Activated B cell treated with CpG ODN at 0.5 μM for 24 hours (primary cell): ENCODE measurements around the gene OTUD7B. TPM values are rescaled to one million over a fixed set of nuclear protein-coding genes. Genes with fewer than 3 reads are reported as not detected.

Experiments used
- ATAC-seq: fragments of 200-7000 bp; cut with Tn5 transposase; one replicate; pipeline ENCODE4 v1.10.0; 2021; ENCODE audit warnings: low read depth, mild to moderate bottlenecking, moderate library complexity
- CTCF ChIA-PET: fragments of 350-600 bp; sonication (Branson Sonifier 250); formaldehyde crosslinking; loops from one replicate; lab custom pipeline; 2021; ENCODE audit warnings: antibody characterized with exemption; lab: Charles Lee
- POLR2A ChIA-PET: fragments of 350-600 bp; sonication (Branson Sonifier 250); formaldehyde crosslinking; loops from one replicate; lab custom pipeline; 2021; ENCODE audit warnings: antibody characterized with exemption; lab: Charles Lee
- DNase-seq: peaks from one replicate; pipeline ENCODE4 v3.0.0; 2022
- H3K27ac Mint-ChIP-seq: one replicate; pipeline ENCODE4 v1.8.0; 2020; ENCODE audit warnings: mixed read lengths
- H3K27me3 Mint-ChIP-seq: one replicate; pipeline ENCODE4 v1.8.0; 2021; ENCODE audit warnings: mixed read lengths
- H3K36me3 Mint-ChIP-seq: one replicate; pipeline ENCODE4 v1.8.0; 2021; ENCODE audit warnings: low read depth, mixed read lengths
- H3K4me1 Mint-ChIP-seq: one replicate; pipeline ENCODE4 v1.8.0; 2021; ENCODE audit warnings: mixed read lengths
- H3K4me3 Mint-ChIP-seq: one replicate; pipeline ENCODE4 v1.8.0; 2020; ENCODE audit warnings: mild to moderate bottlenecking, mixed read lengths
- H3K9me3 Mint-ChIP-seq: one replicate; pipeline ENCODE4 v1.8.0; 2020; ENCODE audit warnings: mixed read lengths
- CTCF ChIP-seq: fragments of 200-600 bp; IDR thresholded peaks from one replicate; pipeline ENCODE4 v1.8.0; 2022; ENCODE audit warnings: antibody characterized with exemption, mild to moderate bottlenecking
- intact Hi-C: fragments of 100-400 bp; cut with micrococcal nuclease; formaldehyde crosslinking; loops from one replicate; pipeline ENCODE4 v1.15.1; 2024
- total RNA-seq: library from RNA; stranded (reverse); gene quantifications from 2 replicates; pipeline ENCODE4 v1.2.3, GENCODE V29; 2022

Gene OTUD7B
- total RNA-seq, 1 donor from 2014 or later = 4.3 TPM

DNA sequence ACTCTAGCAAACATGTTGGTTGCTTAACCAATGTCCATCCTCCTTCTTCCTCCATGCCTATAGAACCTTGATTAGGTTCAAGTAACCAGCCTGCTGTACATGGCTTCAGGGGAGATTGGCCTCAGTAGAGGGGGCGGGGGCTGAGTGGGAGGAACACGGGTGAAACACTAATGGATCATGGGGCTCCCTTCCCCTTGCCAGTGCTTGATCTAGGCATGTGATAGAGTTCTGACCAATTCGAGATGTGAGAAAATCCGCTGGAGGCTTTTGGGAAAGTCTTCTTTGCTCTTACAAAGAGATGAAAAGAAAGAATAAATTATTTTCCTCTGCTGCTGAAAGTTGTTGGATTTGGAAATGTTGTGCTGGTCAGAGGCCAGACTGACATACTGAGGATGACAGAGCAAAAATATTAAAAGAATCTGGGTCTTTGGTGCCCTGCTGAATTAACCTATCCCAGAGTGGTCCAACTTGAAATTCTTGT is 5.2 kb upstream of the OTUD7B start:
- DNase-seq (no peak), ATAC-seq (no peak)
- ChIA-PET POLR2A (no interaction called here), CTCF (no interaction called here)
- Mint-ChIP-seq H3K4me1 (peaks cover 11% of the 10 kb centered on the region), H3K9me3 (no peaks in the 10 kb centered on the region), H3K4me3 (no peak overlapping the region), H3K27me3 (peaks cover 33% of the 10 kb centered on the region), H3K36me3 (no peaks in the 10 kb centered on the region), H3K27ac (no peak overlapping the region)
- intact Hi-C loops = no loop called here
- no peak for TF ChIP-seq CTCF

GRCh38 chr1:150012611-150013010 is 2.1 kb upstream of the OTUD7B start:
- intact Hi-C loops = loop anchor here (5.0 kb wide), 1 partner anchor 50 kb away; no protein-coding TSS in a partner anchor
- no peak overlapping the region for H3K4me3 Mint-ChIP-seq

GRCh38 chr1:150009604-150010392 is 728 bp downstream of the OTUD7B start:
- ChIA-PET CTCF (interaction anchor here (0.8 to 1.4 kb wide), 2 partner anchors 41 to 47 kb away, joined by 3 read pairs; no protein-coding TSS in a partner anchor), POLR2A (interaction anchor here (0.5 to 3.4 kb wide), 4 partner anchors 13 to 227 kb away, joined by 5 to 20 read pairs (median 16); a partner anchor contains a TSS)
- no peaks in the 10 kb centered on the region for H3K9me3 Mint-ChIP-seq
- peaks cover 15% of the 10 kb centered on the region for H3K4me1 Mint-ChIP-seq
- peaks cover 3% of the 10 kb centered on the region for H3K36me3 Mint-ChIP-seq
- ATAC-seq (peak; percentile 16), DNase-seq (no peak)
- peak overlapping the region; percentile 93 for H3K4me3 Mint-ChIP-seq
- peaks cover 47% of the 10 kb centered on the region for H3K27me3 Mint-ChIP-seq
- intact Hi-C loops = loop anchor here (1.0 to 5.0 kb wide), 2 partner anchors 12 to 47 kb away; no protein-coding TSS in a partner anchor
- TF ChIP-seq CTCF = no peak
- peak overlapping the region; percentile 68 for H3K27ac Mint-ChIP-seq

More at GRCh38 chr1:150012611-150013010, 2.1 kb upstream of the OTUD7B start:
- DNase-seq = no peak
- ChIA-PET POLR2A (interaction anchor here (1.4 to 3.4 kb wide), 3 partner anchors 11 to 351 kb away, joined by 3 to 19 read pairs (median 3); partner anchors contain the start of gene RPRD2), CTCF (no interaction called here)
- Mint-ChIP-seq H3K4me1 (peaks cover 15% of the 10 kb centered on the region), H3K9me3 (no peaks in the 10 kb centered on the region), H3K27ac (no peak overlapping the region), H3K27me3 (peaks cover 44% of the 10 kb centered on the region), H3K36me3 (peaks cover 3% of the 10 kb centered on the region)
- no peak for ATAC-seq
- no peak for TF ChIP-seq CTCF

DNA sequence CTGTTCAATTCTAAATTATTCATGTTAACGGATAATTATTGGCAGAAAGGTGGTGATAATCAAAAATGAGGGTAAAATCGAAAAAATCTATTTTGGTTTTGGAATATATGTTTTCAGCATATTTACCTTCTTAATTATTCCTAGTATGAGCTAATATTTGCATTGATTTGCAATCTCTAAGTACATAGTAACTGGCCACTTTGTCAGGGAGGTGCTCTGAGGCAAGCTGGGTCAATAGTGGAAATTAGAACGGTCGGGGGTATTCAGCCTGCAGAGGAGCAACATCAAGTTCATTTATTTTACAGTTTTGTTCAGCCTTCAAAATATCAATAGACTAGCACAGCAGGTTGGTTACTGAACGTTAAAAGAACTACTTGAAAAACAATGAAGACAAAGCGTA is 1.8 kb downstream of the OTUD7B start:
- no peak for DNase-seq
- no peak overlapping the region for H3K27ac Mint-ChIP-seq
- no peak for TF ChIP-seq CTCF
- H3K4me1 Mint-ChIP-seq = peaks cover 15% of the 10 kb centered on the region
- ChIA-PET CTCF (no interaction called here), POLR2A (no interaction called here)
- no peak for ATAC-seq
- H3K36me3 Mint-ChIP-seq = peaks cover 3% of the 10 kb centered on the region
- intact Hi-C loops = no loop called here
- peaks cover 45% of the 10 kb centered on the region for H3K27me3 Mint-ChIP-seq
- no peaks in the 10 kb centered on the region for H3K9me3 Mint-ChIP-seq
- no peak overlapping the region for H3K4me3 Mint-ChIP-seq

DNA sequence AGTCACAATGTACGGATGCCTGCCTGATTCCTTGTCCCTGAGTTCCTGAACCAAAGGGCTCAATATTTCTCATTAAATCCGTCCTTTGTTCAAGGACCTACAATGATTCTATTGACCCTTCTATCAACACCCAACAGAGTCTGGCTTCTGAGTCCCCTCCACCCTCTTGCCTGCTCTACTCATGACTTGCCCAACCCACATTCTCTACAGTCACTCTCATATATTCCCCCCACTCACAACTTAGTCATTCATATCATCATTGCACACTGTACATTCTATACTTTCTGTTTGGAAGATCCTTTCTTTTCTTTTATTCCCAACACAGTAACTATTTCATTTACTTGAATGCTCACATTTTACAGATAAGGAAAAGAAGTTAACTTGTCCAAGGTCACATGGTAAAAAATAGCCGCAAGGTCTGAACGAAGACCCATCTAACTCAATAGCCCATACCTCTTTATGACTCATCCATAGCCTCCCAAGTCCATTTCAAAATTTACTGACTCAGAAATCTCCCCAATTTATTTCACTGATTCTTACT is 3.6 kb downstream of the OTUD7B start:
- Mint-ChIP-seq H3K4me1 (peaks cover 15% of the 10 kb centered on the region), H3K9me3 (no peaks in the 10 kb centered on the region), H3K4me3 (no peak overlapping the region), H3K27ac (no peak overlapping the region), H3K36me3 (peaks cover 3% of the 10 kb centered on the region), H3K27me3 (peaks cover 46% of the 10 kb centered on the region)
- ATAC-seq (no peak), DNase-seq (no peak)
- POLR2A ChIA-PET = interaction anchor here (0.6 kb wide), 2 partner anchors 180 to 1146 kb away, joined by 3 to 4 read pairs; no protein-coding TSS in a partner anchor
- no peak for TF ChIP-seq CTCF
- CTCF ChIA-PET = no interaction called here
- intact Hi-C loops = no loop called here
